HepG2 (cell line): ENCODE measurements around the gene PNKD. TPM values are rescaled to one million over a fixed set of nuclear protein-coding genes. Genes with fewer than 3 reads are reported as not detected.

Experiments used
- AKAP8 ChIP-seq: sonication (generic); formaldehyde crosslinking; IDR thresholded peaks from 2 replicates; pipeline ENCODE4 v1.5.1; 2020; ENCODE audit warnings: mild to moderate bottlenecking, missing genetic modification reagents
- FOXA1 ChIP-seq, 2 experiments: fragments of 450-650 bp in 1 of 2; sonication (generic) in 1 of 2; formaldehyde crosslinking in 1 of 2; IDR thresholded peaks; 2 replicates each; pipeline versions ENCODE4 v1.4.0 to v1.6.1; 2016 to 2020; ENCODE audit warnings: missing genetic modification reagents in 1 of 2
- POLR2AphosphoS2 ChIP-seq: IDR thresholded peaks from 2 replicates; pipeline ENCODE4 v1.6.1; 2011; ENCODE audit warnings: low read depth, low read length, improper control_type of control experiment
- RELA ChIP-seq: sonication (generic); formaldehyde crosslinking; IDR thresholded peaks from 2 replicates; pipeline ENCODE4 v1.4.0; 2020; ENCODE audit warnings: missing genetic modification reagents
- SCMH1 ChIP-seq: sonication (generic); formaldehyde crosslinking; IDR thresholded peaks from 2 replicates; pipeline ENCODE4 v1.9.0; 2021; ENCODE audit warnings: missing genetic modification reagents, mild to moderate bottlenecking, borderline replicate concordance
- ZFX ChIP-seq: sonication (generic); formaldehyde crosslinking; IDR thresholded peaks from 2 replicates; pipeline ENCODE4 v1.4.0; 2020; ENCODE audit warnings: mild to moderate bottlenecking, low read depth, missing genetic modification reagents, moderate library complexity
- ZNF251 ChIP-seq: sonication (generic); formaldehyde crosslinking; IDR thresholded peaks from 2 replicates; pipeline ENCODE4 v1.9.0; 2021; ENCODE audit warnings: mild to moderate bottlenecking, missing genetic modification reagents
- ZNF33A ChIP-seq: sonication (generic); formaldehyde crosslinking; IDR thresholded peaks from 2 replicates; pipeline ENCODE4 v1.5.1; 2020; ENCODE audit warnings: missing genetic modification reagents, mild to moderate bottlenecking, moderate library complexity, borderline replicate concordance
- ZNF543 ChIP-seq: sonication (generic); formaldehyde crosslinking; IDR thresholded peaks from 2 replicates; pipeline ENCODE4 v1.4.0; 2020; ENCODE audit warnings: mild to moderate bottlenecking, missing genetic modification reagents
- ZNF766 ChIP-seq: sonication (generic); formaldehyde crosslinking; IDR thresholded peaks from 2 replicates; pipeline ENCODE4 v1.5.0; 2020; ENCODE audit warnings: missing genetic modification reagents, borderline replicate concordance
- ZNF878 ChIP-seq: sonication (generic); formaldehyde crosslinking; IDR thresholded peaks from 2 replicates; pipeline ENCODE4 v1.8.1; 2023; ENCODE audit warnings: mild to moderate bottlenecking, missing genetic modification reagents, moderate library complexity
- polyA plus RNA-seq, 8 experiments: library from polyadenylated mRNA; depleted of rRNA in 3 of 8; stranded (reverse) in 7 of 8; unstranded in 1 of 8; fragments of >200 nt; fragmentation: Illumina TruSeq in 4 of 8; extraction: Trizol in 4 of 8; gene quantifications; 2 replicates each; pipeline versions ENCODE4 v1.2.1 to v1.2.3, GENCODE V29; 2011 to 2016; ENCODE audit warnings: low read depth in 4 of 8, missing spikeins in 1 of 8, mixed read lengths in 1 of 8; ENCODE audit not compliant: insufficient read depth in 1 of 8
- total RNA-seq, 5 experiments: library from RNA; depleted of rRNA; stranded (reverse); fragments of >200 nt; fragmentation: Illumina TruSeq; extraction: Trizol; gene quantifications; 2 replicates each; pipeline ENCODE4 v1.2.3, GENCODE V29; 2016; ENCODE audit warnings: low read depth in 1 of 5
- TF ChIP-seq, protein P1 (sequence below): sonication (generic); formaldehyde crosslinking; IDR thresholded peaks from 2 replicates; pipeline ENCODE4 v1.9.0; 2021; ENCODE audit warnings: missing genetic modification reagents, borderline replicate concordance
- TF ChIP-seq, protein P2 (sequence below): sonication (generic); formaldehyde crosslinking; IDR thresholded peaks from 2 replicates; pipeline ENCODE4 v1.8.0; 2022; ENCODE audit warnings: missing genetic modification reagents, mild to moderate bottlenecking, moderate library complexity, borderline replicate concordance
- TF ChIP-seq, protein P3 (sequence below): sonication (generic); formaldehyde crosslinking; IDR thresholded peaks from 2 replicates; pipeline ENCODE4 v1.5.1; 2020; ENCODE audit warnings: missing genetic modification reagents, mild to moderate bottlenecking, borderline replicate concordance
- TF ChIP-seq, protein P4 (sequence below): sonication (generic); formaldehyde crosslinking; IDR thresholded peaks from 2 replicates; pipeline ENCODE4 v1.5.0; 2020; ENCODE audit warnings: missing genetic modification reagents, mild to moderate bottlenecking, borderline replicate concordance
- TF ChIP-seq, protein P5 (sequence below): sonication (generic); formaldehyde crosslinking; IDR thresholded peaks from 2 replicates; pipeline ENCODE4 v1.5.1; 2020; ENCODE audit warnings: missing genetic modification reagents, mild to moderate bottlenecking, borderline replicate concordance
- TF ChIP-seq, protein P6 (sequence below): sonication (generic); formaldehyde crosslinking; IDR thresholded peaks from 2 replicates; pipeline ENCODE4 v1.4.0; 2020; ENCODE audit warnings: missing genetic modification reagents

Gene PNKD
- total and polyA plus RNA-seq, 2 of the 13 experiments (the other 11 are each of a cell fraction or from before 2014, with no cell fraction given): 55.9 to 80.4 TPM

DNA sequence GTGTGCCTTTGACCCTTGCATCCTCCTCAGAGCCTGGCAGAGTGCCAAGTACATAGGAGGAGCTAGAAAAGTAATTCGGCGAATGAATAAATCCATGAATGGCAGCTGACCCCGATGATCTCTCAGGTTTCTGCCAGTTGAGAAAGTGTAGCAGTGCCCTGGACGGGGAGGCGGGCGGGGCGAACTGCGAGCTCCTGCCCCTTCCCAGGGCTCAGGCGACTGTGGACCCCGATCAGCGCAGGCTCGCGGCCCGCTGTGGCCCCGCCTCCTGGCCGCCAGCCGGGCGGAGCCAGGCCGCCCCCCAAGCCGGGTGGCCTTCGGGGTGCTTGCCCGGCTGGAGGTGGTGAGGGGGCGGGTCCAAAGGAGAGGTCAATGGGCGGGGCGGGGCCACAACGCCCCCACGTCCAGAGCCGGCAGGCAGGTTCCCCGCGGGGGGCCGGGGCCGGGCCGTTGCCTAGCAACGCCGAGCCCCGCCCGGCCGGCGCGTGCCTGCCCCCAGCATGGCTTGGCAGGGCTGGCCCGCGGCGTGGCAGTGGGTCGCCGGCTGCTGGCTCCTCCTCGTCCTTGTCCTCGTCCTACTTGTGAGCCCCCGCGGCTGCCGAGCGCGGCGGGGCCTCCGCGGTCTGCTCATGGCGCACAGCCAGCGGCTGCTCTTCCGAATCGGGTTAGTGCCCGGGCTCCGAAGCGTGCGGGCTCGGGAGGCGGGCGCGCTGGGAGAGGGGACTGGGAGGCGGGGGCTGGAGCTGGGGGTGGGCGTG, 52.6 kb downstream of the PNKD start (continued):
- peak; percentile 66 for TF ChIP-seq ZFX (CRISPR knock-in tag)
- TF ChIP-seq, protein P1, sequence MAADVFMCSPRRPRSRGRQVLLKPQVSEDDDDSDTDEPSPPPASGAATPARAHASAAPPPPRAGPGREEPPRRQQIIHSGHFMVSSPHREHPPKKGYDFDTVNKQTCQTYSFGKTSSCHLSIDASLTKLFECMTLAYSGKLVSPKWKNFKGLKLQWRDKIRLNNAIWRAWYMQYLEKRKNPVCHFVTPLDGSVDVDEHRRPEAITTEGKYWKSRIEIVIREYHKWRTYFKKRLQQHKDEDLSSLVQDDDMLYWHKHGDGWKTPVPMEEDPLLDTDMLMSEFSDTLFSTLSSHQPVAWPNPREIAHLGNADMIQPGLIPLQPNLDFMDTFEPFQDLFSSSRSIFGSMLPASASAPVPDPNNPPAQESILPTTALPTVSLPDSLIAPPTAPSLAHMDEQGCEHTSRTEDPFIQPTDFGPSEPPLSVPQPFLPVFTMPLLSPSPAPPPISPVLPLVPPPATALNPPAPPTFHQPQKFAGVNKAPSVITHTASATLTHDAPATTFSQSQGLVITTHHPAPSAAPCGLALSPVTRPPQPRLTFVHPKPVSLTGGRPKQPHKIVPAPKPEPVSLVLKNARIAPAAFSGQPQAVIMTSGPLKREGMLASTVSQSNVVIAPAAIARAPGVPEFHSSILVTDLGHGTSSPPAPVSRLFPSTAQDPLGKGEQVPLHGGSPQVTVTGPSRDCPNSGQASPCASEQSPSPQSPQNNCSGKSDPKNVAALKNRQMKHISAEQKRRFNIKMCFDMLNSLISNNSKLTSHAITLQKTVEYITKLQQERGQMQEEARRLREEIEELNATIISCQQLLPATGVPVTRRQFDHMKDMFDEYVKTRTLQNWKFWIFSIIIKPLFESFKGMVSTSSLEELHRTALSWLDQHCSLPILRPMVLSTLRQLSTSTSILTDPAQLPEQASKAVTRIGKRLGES (CRISPR knock-in tag): 0 out of 2 replicates have a peak, but pooled peaks have one; percentile 20
- no peak; the same call in 1 of the 2 replicates for TF ChIP-seq RELA (CRISPR knock-in tag)
- TF ChIP-seq POLR2AphosphoS2: no peak
- no peak for TF ChIP-seq FOXA1 (IDR thresholded peaks at IDR 0.05)
- TF ChIP-seq FOXA1 (CRISPR knock-in tag; IDR thresholded peaks at IDR 0.05): peak; percentile 34; the same call in 1 of the 2 replicates
- TF ChIP-seq SCMH1 (CRISPR knock-in tag): no peak
- no peak for TF ChIP-seq ZNF543
- TF ChIP-seq, protein P2, sequence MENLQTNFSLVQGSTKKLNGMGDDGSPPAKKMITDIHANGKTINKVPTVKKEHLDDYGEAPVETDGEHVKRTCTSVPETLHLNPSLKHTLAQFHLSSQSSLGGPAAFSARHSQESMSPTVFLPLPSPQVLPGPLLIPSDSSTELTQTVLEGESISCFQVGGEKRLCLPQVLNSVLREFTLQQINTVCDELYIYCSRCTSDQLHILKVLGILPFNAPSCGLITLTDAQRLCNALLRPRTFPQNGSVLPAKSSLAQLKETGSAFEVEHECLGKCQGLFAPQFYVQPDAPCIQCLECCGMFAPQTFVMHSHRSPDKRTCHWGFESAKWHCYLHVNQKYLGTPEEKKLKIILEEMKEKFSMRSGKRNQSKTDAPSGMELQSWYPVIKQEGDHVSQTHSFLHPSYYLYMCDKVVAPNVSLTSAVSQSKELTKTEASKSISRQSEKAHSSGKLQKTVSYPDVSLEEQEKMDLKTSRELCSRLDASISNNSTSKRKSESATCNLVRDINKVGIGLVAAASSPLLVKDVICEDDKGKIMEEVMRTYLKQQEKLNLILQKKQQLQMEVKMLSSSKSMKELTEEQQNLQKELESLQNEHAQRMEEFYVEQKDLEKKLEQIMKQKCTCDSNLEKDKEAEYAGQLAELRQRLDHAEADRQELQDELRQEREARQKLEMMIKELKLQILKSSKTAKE (CRISPR knock-in tag): peak; percentile 87
- TF ChIP-seq ZNF33A (CRISPR knock-in tag): no peak
- TF ChIP-seq, protein P3, sequence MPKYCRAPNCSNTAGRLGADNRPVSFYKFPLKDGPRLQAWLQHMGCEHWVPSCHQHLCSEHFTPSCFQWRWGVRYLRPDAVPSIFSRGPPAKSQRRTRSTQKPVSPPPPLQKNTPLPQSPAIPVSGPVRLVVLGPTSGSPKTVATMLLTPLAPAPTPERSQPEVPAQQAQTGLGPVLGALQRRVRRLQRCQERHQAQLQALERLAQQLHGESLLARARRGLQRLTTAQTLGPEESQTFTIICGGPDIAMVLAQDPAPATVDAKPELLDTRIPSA (CRISPR knock-in tag): no peak
- 0 out of 2 replicates have a peak, but pooled peaks have one; percentile 71 for TF ChIP-seq ZNF766
- TF ChIP-seq ZNF878 (CRISPR knock-in tag): no peak; the same call in 1 of the 2 replicates
- no peak; the same call in 1 of the 2 replicates for TF ChIP-seq AKAP8 (CRISPR knock-in tag)
- no peak for TF ChIP-seq ZNF251
- TF ChIP-seq, protein P4, sequence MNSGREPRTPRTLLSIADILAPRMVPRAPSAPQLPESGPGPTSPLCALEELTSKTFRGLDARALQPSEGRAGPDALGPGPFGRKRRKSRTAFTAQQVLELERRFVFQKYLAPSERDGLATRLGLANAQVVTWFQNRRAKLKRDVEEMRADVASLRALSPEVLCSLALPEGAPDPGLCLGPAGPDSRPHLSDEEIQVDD (CRISPR knock-in tag): no peak
- TF ChIP-seq, protein P5, sequence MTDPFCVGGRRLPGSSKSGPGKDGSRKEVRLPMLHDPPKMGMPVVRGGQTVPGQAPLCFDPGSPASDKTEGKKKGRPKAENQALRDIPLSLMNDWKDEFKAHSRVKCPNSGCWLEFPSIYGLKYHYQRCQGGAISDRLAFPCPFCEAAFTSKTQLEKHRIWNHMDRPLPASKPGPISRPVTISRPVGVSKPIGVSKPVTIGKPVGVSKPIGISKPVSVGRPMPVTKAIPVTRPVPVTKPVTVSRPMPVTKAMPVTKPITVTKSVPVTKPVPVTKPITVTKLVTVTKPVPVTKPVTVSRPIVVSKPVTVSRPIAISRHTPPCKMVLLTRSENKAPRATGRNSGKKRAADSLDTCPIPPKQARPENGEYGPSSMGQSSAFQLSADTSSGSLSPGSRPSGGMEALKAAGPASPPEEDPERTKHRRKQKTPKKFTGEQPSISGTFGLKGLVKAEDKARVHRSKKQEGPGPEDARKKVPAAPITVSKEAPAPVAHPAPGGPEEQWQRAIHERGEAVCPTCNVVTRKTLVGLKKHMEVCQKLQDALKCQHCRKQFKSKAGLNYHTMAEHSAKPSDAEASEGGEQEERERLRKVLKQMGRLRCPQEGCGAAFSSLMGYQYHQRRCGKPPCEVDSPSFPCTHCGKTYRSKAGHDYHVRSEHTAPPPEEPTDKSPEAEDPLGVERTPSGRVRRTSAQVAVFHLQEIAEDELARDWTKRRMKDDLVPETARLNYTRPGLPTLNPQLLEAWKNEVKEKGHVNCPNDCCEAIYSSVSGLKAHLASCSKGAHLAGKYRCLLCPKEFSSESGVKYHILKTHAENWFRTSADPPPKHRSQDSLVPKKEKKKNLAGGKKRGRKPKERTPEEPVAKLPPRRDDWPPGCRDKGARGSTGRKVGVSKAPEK (CRISPR knock-in tag): no peak
- TF ChIP-seq, protein P6, sequence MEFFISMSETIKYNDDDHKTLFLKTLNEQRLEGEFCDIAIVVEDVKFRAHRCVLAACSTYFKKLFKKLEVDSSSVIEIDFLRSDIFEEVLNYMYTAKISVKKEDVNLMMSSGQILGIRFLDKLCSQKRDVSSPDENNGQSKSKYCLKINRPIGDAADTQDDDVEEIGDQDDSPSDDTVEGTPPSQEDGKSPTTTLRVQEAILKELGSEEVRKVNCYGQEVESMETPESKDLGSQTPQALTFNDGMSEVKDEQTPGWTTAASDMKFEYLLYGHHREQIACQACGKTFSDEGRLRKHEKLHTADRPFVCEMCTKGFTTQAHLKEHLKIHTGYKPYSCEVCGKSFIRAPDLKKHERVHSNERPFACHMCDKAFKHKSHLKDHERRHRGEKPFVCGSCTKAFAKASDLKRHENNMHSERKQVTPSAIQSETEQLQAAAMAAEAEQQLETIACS (CRISPR knock-in tag): 0 out of 2 replicates have a peak, but pooled peaks have one; percentile 21
